ENCODE results near the gene ARPC3. TPM values are rescaled to one million over a fixed set of nuclear protein-coding genes. Genes with fewer than 3 reads are reported as not detected.
"Not testable (repeated sequence)": the region's sequence is repeated elsewhere in the genome, so short reads cannot be mapped to it uniquely, and the experiment has no call there.

Gene ARPC3
- total RNA-seq, 6 experiments from 2014 or later, result 65.4 to 291 (median 101) TPM

- Histone ChIP-seq H3K4me1 (no peaks in the 10 kb centered on the region), H3K36me3 (peaks cover 3 to 60% (median 39%) of the 10 kb centered on the region in 4 donors), H3K27ac (no peak overlapping the region), H3K4me3 (no peak overlapping the region), H3K27me3 (no peaks in the 10 kb centered on the region), H3K9me3 (no peaks in the 10 kb centered on the region)
- DNase-seq (no peak), ATAC-seq (no peak)
- no peak for TF ChIP-seq CTCF (IDR thresholded peaks at IDR 0.05)
- TF ChIP-seq POLR2A (IDR thresholded peaks at IDR 0.05), result no peak
- intact Hi-C loops (cut with DNase I), result no loop called here
- 40% methylated on average over 2 of the region's 2 CpGs for WGBS (ENCODE audit: insufficient coverage, low coverage, low lambda C conversion rate, missing lambda C conversion rate)
Observed at GRCh38 chr12:110436231-110436630, 13.9 kb downstream of the ARPC3 start.

GRCh38 chr12:110431957-110432587 is 18.1 kb downstream of the ARPC3 start:
- intact Hi-C loops (cut with DNase I), result no loop called here
- H3K4me1 ChIP-seq, result no peaks in the 10 kb centered on the region
- peak overlapping the region in 2 of 3 donors; percentile 22 to 47 for H3K27ac ChIP-seq
- 81% methylated on average over 10 of the region's 12 CpGs for WGBS (ENCODE audit: insufficient coverage, low coverage, low lambda C conversion rate, missing lambda C conversion rate)
- H3K36me3 ChIP-seq, result peaks cover 0 to 27% (median 20%) of the 10 kb centered on the region in 4 donors
- DNase-seq (no peak), ATAC-seq (no peak)
- no peaks in the 10 kb centered on the region for H3K27me3 ChIP-seq
- TF ChIP-seq CTCF (IDR thresholded peaks at IDR 0.05) (no peak), POLR2A (IDR thresholded peaks at IDR 0.05) (no peak)
- H3K9me3 ChIP-seq, result no peaks in the 10 kb centered on the region
- H3K4me3 ChIP-seq, result peak overlapping the region; percentile 50 to 55 (median 55)

DNA sequence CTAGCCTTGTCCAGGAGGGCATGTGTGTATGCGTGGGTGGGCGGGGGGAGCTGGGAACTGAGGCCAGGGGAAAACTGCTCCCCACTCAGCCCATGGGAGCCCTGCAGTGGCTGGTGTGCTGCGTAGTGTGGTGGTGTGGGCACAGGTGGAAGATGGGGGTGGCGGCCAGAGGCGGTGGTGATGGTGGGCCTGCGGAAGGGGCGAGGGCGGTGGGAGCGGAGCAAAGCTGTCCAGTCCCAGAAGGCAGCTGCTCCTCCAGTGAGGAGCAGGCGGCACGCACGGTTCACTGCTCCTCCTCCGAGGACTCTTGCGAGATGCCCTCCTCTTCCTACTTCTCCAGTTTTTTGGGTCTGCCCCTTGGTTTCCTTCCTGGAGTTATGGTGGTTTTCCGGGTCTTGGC is 20.5 kb downstream of the ARPC3 start:
- DNase-seq; H3K27ac ChIP-seq; H3K4me3 ChIP-seq; ATAC-seq; intact Hi-C loops (cut with DNase I); H3K27me3 ChIP-seq; H3K9me3 ChIP-seq; H3K36me3 ChIP-seq; H3K4me1 ChIP-seq: not testable (repeated sequence)
- WGBS (ENCODE audit: insufficient coverage, low coverage, low lambda C conversion rate, missing lambda C conversion rate), result 80% methylated on average over 1 of the region's 15 CpGs

DNA sequence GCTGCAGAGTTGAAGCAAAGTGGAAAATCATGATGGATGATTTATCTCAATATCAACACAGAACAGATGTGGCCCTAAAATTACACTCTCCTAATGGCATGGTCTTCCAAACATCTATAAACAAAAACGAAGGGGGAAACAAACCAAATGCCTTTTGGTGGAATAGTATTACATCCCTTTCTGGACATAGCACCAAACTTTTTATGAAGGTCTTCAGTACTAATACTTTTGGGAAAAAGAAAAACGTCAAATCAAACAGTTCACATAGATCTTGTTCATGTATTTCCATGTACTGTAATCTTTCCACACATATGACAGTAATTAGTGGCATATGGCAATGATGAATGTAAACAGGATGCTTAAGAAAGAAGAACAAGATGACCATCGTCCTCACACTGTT is 23.7 kb downstream of the ARPC3 start:
- intact Hi-C loops (cut with DNase I), result no loop called here
- 34% methylated on average over 3 of the region's 3 CpGs for WGBS (ENCODE audit: insufficient coverage, low coverage, low lambda C conversion rate, missing lambda C conversion rate)
- DNase-seq (no peak), ATAC-seq (no peak)
- Histone ChIP-seq H3K27me3 (no peaks in the 10 kb centered on the region), H3K4me1 (no peaks in the 10 kb centered on the region), H3K36me3 (no peaks in the 10 kb centered on the region), H3K27ac (no peak overlapping the region), H3K9me3 (no peaks in the 10 kb centered on the region), H3K4me3 (no peak overlapping the region)
- TF ChIP-seq CTCF (IDR thresholded peaks at IDR 0.05) (no peak), POLR2A (IDR thresholded peaks at IDR 0.05) (no peak)

DNA sequence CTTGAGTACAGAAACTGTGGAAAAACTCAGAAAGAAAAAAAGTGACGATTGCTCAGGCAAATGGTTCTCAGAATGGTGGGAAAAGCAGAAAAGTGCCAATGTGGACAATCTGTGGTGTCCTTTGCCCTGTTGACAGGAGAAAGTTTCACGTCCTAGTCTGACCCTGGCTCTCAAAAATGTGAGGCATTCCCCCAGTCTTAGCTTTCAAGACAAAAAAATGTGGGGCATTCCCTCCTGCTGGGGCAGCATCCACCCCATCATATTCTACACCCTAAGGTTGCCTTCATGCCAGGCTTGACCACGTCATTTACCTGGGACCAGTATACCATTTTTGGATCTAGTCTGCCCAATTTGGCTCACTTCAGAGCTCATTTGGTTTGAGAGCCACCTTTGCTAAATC is 25.9 kb downstream of the ARPC3 start:
- WGBS (ENCODE audit: insufficient coverage, low coverage, low lambda C conversion rate, missing lambda C conversion rate), result 22% methylated on average over 2 of the region's 3 CpGs
- H3K36me3 ChIP-seq, result no peaks in the 10 kb centered on the region
- H3K27me3 ChIP-seq, result no peaks in the 10 kb centered on the region
- DNase-seq (no peak), ATAC-seq (no peak)
- no peak overlapping the region for H3K4me3 ChIP-seq
- intact Hi-C loops (cut with DNase I), result no loop called here
- H3K9me3 ChIP-seq, result no peaks in the 10 kb centered on the region
- H3K4me1 ChIP-seq, result no peaks in the 10 kb centered on the region
- no peak for TF ChIP-seq POLR2A (IDR thresholded peaks at IDR 0.05)
- TF ChIP-seq CTCF (IDR thresholded peaks at IDR 0.05), result no peak
- H3K27ac ChIP-seq, result no peak overlapping the region
